HFFc6 (cell line): ENCODE measurements around the gene KRT7. TPM values are rescaled to one million over a fixed set of nuclear protein-coding genes. Genes with fewer than 3 reads are reported as not detected.

Experiments
- DNase-seq: peaks from one replicate; pipeline ENCODE4 v3.0.0-alpha.2; 2018
- H3K27ac Mint-ChIP-seq: 2 replicates; pipeline ENCODE4 v1.8.0; 2020; ENCODE audit warnings: mild to moderate bottlenecking, mixed read lengths
- H3K27me3 Mint-ChIP-seq: 2 replicates; pipeline ENCODE4 v1.8.0; 2021; ENCODE audit warnings: mild to moderate bottlenecking, moderate library complexity, mixed read lengths; ENCODE audit not compliant: insufficient read depth
- H3K36me3 Mint-ChIP-seq: 2 replicates; pipeline ENCODE4 v1.8.0; 2021; ENCODE audit warnings: low read depth, mixed read lengths
- H3K4me1 Mint-ChIP-seq: 2 replicates; pipeline ENCODE4 v1.8.0; 2020; ENCODE audit warnings: low read depth, mixed read lengths
- H3K4me3 Mint-ChIP-seq: 2 replicates; pipeline ENCODE4 v1.8.0; 2020; ENCODE audit warnings: mild to moderate bottlenecking, moderate library complexity, mixed read lengths
- H3K9me3 Mint-ChIP-seq: 2 replicates; pipeline ENCODE4 v1.8.0; 2020; ENCODE audit warnings: mild to moderate bottlenecking, mixed read lengths
- total RNA-seq, 6 experiments: library from RNA; stranded (reverse); fragmentation: NEBNext Ultra II Directional; extraction: Animal tissue kit (Norgen Biotek cat#: 25700); gene quantifications; 2 replicates in 1 of 6; 3 replicates in 5 of 6; pipeline ENCODE4 v1.2.3, GENCODE V29; 2021
- TF ChIP-seq, protein P1 (sequence below): fragments of 200-600 bp; sonication (generic); IDR thresholded peaks from 2 replicates; pipeline ENCODE4 v1.5.0; 2021; ENCODE audit warnings: antibody characterized with exemption, mild to moderate bottlenecking

The KRT7 gene
- total RNA-seq, 6 experiments from 2014 or later: 62.7 to 379 (median 67.5) TPM

DNA sequence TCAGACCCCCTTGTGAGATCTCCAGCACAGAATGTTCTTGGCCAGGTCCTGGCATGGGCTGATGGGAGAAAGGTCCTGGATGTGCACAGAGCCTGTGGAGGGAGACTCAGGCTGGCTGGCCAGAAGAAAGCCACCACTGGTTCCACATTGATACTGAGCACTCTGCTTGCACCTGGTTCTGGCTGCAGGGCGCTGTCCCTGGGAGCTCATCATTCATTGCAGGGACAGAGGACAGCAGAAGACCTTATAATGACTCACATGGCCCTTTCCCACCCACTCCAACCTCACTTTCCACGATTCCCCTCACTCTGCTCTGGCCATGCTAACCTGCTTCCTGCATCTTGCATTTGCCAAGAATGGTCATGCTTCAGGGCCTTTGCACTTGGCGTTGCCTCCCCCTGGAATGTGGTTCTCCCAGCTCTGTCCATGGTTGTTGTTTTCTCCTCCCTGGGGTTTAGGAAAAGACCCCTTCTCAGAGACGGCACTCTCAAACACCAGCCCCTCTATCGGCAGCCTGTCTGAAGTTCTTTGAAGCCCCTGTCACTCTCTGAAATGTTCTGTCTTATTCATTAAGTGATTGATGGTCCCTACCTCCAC, 10.3 kb downstream of the KRT7 start:
- H3K9me3 Mint-ChIP-seq: no peaks in the 10 kb centered on the region
- peaks cover 72% of the 10 kb centered on the region for H3K4me1 Mint-ChIP-seq
- H3K27ac Mint-ChIP-seq: peak overlapping the region; percentile 98
- peak overlapping the region; percentile 74; the same call in 1 of the 2 replicates for H3K4me3 Mint-ChIP-seq
- H3K36me3 Mint-ChIP-seq: no peaks in the 10 kb centered on the region; the same call in 1 of the 2 replicates
- DNase-seq: no peak
- peaks cover 2% of the 10 kb centered on the region; the same call in 1 of the 2 replicates for H3K27me3 Mint-ChIP-seq
- TF ChIP-seq, protein P1, sequence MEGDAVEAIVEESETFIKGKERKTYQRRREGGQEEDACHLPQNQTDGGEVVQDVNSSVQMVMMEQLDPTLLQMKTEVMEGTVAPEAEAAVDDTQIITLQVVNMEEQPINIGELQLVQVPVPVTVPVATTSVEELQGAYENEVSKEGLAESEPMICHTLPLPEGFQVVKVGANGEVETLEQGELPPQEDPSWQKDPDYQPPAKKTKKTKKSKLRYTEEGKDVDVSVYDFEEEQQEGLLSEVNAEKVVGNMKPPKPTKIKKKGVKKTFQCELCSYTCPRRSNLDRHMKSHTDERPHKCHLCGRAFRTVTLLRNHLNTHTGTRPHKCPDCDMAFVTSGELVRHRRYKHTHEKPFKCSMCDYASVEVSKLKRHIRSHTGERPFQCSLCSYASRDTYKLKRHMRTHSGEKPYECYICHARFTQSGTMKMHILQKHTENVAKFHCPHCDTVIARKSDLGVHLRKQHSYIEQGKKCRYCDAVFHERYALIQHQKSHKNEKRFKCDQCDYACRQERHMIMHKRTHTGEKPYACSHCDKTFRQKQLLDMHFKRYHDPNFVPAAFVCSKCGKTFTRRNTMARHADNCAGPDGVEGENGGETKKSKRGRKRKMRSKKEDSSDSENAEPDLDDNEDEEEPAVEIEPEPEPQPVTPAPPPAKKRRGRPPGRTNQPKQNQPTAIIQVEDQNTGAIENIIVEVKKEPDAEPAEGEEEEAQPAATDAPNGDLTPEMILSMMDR: no peak

DNA sequence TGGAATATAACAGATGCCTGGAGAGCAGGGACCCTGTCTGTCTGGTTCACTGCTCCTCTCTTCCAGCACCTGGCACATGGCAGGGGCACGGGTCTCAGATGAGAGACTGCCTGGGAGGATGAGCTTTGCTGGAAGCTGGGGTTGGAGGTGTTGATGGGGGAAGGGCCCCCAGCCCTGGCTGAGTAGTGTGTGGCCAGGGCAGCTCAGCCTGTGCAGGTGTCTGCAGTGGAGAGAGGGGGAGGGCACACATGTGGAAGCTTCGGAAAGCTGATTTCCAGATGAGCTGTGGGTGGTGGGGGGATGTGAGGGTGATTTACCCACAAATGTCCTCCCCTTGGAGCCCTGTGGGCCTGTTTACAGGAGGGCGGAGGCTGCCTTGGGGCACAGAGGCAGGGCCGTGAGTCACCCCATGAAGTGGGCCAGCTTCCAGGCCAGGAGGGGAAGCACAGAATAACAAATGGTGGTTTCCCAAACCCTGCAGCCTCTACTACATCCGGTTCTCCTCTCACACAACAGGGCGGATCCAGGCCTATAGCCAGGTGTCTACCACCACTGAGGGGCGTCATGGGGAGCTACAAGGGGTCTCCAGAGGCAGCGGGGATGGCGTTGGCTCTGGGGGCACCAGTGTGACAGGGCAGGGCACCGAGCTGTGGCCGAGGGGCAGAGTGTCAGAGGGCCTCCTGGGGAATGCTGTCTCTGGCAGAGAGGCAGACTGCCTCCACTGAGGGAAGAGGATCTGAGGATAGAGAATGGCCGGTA, 11.0 kb downstream of the KRT7 start:
- H3K4me3 Mint-ChIP-seq: peak overlapping the region; percentile 74
- DNase-seq: peak; percentile 86
- TF ChIP-seq, protein P1: peak; percentile 18; the same call in 1 of the 2 replicates
- peaks cover 6% of the 10 kb centered on the region for H3K27me3 Mint-ChIP-seq
- H3K36me3 Mint-ChIP-seq: no peaks in the 10 kb centered on the region; the same call in 1 of the 2 replicates
- H3K27ac Mint-ChIP-seq: peak overlapping the region; percentile 98
- no peaks in the 10 kb centered on the region for H3K9me3 Mint-ChIP-seq
- H3K4me1 Mint-ChIP-seq: peaks cover 72% of the 10 kb centered on the region

DNA sequence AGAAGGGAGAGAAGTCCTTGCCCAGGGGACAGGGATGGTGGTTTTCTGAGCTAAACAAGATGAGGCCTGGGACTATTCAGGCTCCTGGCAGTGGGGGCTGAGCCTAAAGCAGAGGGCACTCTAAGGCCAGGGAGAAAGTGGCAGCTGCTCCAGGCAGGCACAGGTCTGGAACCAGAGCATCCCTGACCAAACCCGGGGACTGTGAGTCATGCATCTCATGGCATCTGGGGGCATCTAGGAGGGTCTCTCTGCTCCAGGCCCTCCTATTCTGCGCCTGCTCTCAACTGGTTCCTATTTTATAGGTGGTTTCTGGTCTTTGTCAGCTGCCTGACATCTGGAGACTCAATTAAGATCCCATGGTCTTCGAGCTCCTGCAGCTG, 11.6 kb downstream of the KRT7 start:
- peaks cover 72% of the 10 kb centered on the region for H3K4me1 Mint-ChIP-seq
- H3K4me3 Mint-ChIP-seq: peak overlapping the region; percentile 74
- no peaks in the 10 kb centered on the region for H3K9me3 Mint-ChIP-seq
- H3K27ac Mint-ChIP-seq: peak overlapping the region; percentile 98
- DNase-seq: no peak
- H3K27me3 Mint-ChIP-seq: peaks cover 6% of the 10 kb centered on the region
- TF ChIP-seq, protein P1: no peak
- no peaks in the 10 kb centered on the region; the same call in 1 of the 2 replicates for H3K36me3 Mint-ChIP-seq

DNA sequence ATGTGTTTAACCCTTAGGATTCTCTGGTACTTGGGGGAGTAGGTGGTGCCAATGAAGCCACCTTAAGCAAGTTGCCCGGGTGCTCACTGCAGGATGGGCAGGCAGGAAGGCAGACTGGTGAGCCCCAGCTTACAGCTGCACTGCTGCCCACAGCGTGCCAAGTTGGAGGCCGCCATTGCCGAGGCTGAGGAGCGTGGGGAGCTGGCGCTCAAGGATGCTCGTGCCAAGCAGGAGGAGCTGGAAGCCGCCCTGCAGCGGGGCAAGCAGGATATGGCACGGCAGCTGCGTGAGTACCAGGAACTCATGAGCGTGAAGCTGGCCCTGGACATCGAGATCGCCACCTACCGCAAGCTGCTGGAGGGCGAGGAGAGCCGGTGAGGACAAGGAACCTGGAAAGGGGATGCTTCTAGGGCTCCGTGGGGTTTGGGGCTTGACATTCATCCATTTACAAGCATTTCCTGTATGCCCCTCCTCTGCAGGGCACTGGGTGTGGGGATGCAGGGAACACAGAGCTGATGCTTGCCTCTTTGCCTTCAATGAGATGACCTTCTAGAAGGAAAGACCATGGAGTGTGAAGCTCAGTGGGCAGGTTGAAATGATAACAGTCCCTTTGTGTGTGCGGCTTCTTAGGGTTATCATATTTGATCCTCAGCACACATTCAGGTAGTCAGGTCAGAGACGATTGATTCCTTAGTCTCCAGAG, 12.4 kb downstream of the KRT7 start:
- DNase-seq: no peak
- Mint-ChIP-seq H3K36me3 (no peaks in the 10 kb centered on the region; the same call in 1 of the 2 replicates), H3K27me3 (peaks cover 6% of the 10 kb centered on the region), H3K27ac (no peak overlapping the region), H3K4me3 (no peak overlapping the region), H3K9me3 (no peaks in the 10 kb centered on the region), H3K4me1 (peaks cover 70% of the 10 kb centered on the region)
- TF ChIP-seq, protein P1: no peak

DNA sequence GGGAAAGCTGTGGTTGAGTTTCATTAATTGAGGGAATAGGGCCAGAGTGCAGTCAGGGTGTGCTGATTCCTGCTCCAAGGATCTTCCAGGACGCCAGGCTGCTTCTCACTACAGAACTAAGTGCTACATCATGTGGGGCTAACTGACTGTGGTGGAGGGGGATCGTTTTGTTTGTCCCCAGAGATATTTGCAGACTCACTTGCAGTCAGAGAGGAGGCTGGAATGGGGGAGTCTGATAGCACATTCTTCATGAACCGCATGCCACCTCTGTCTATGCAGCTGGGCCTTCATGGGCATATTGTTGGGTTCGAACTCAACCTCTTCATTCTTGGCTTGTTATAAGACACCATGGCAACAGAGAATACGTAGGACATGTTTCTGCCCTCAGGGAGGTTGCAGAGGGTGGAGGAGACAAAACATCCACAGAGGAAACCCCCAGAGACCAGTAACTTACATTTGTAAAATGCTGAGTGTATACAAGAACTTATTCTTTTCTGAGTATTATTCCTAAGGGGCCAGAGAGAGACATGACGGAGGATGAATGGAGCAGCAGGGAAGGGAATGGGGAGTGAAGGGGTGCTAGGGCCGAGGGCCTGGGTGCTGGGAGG, 13.0 kb downstream of the KRT7 start:
- TF ChIP-seq, protein P1: no peak
- Mint-ChIP-seq H3K4me3 (no peak overlapping the region; the same call in 1 of the 2 replicates), H3K27me3 (peaks cover 6% of the 10 kb centered on the region), H3K4me1 (peaks cover 70% of the 10 kb centered on the region), H3K36me3 (no peaks in the 10 kb centered on the region; the same call in 1 of the 2 replicates), H3K9me3 (no peaks in the 10 kb centered on the region), H3K27ac (peak overlapping the region; percentile 32)
- no peak for DNase-seq
